ENCODE results near the gene COX17.

- no peak for TF ChIP-seq HDGF (IDR thresholded peaks at IDR 0.05; ENCODE audit: borderline replicate concordance)
- no peak for TF ChIP-seq BHLHE40 (IDR thresholded peaks at IDR 0.05; ENCODE audit: borderline replicate concordance)
- no peak for TF ChIP-seq L3MBTL2 (conservative IDR thresholded peaks at IDR 0.05)
- TF ChIP-seq ARNT (IDR thresholded peaks at IDR 0.05) = no peak
- no peak for TF ChIP-seq FOXM1 (IDR thresholded peaks at IDR 0.05; ENCODE audit: borderline replicate concordance)
- no peak for TF ChIP-seq ELF4 (IDR thresholded peaks at IDR 0.05)
- no peak for TF ChIP-seq SP1 (IDR thresholded peaks at IDR 0.05)
- TF ChIP-seq TARDBP (IDR thresholded peaks at IDR 0.05) = no peak
- no peak for TF ChIP-seq NFRKB (IDR thresholded peaks at IDR 0.05)
- no peak for TF ChIP-seq FOXA1 (IDR thresholded peaks at IDR 0.05)
- TF ChIP-seq SUZ12 (IDR thresholded peaks at IDR 0.05) = no peak
These were observed 12.9 kb upstream of the COX17 start for GRCh38 chr3:119690043-119690656.

Measured in HEK293T (cell line).